ENCODE results near the gene TLL2. TPM values are rescaled to one million over a fixed set of nuclear protein-coding genes. Genes with fewer than 3 reads are reported as not detected.

The TLL2 gene
- total RNA-seq, 1 donor from 2014 or later, result not detected

GRCh38 chr10:96468845-96469244, 44.9 kb downstream of the TLL2 start:
- no peak for ATAC-seq
- no peak for DNase-seq (ENCODE audit: low spot score)

GRCh38 chr10:96465599-96465998, 48.1 kb downstream of the TLL2 start:
- DNase-seq (ENCODE audit: low spot score) (no peak), ATAC-seq (no peak)

- no peak for DNase-seq (ENCODE audit: low spot score)
- ATAC-seq, result no peak
These were observed 50.2 kb downstream of the TLL2 start for GRCh38 chr10:96463562-96463961.

- no peak for ATAC-seq
- DNase-seq (ENCODE audit: low spot score), result no peak
These were observed 51.0 kb downstream of the TLL2 start for GRCh38 chr10:96462606-96463151.

- DNase-seq (ENCODE audit: low spot score), result no peak
- ATAC-seq, result no peak
These were observed 53.4 kb downstream of the TLL2 start for GRCh38 chr10:96460316-96460715.

- no peak for ATAC-seq
- DNase-seq (ENCODE audit: low spot score), result no peak
These were observed 56.4 kb downstream of the TLL2 start for GRCh38 chr10:96457341-96457740.

- DNase-seq (ENCODE audit: low spot score) (no peak), ATAC-seq (no peak)
These were observed 57.4 kb downstream of the TLL2 start for GRCh38 chr10:96456296-96456840.

GRCh38 chr10:96453856-96454583, 59.7 kb downstream of the TLL2 start:
- no peak for DNase-seq (ENCODE audit: low spot score)

GRCh38 chr10:96452494-96453153, 61.1 kb downstream of the TLL2 start:
- DNase-seq (ENCODE audit: low spot score), result no peak

More at GRCh38 chr10:96453856-96454583, 59.7 kb downstream of the TLL2 start:
- no peak for ATAC-seq

GRCh38 chr10:96450529-96451207, 63.1 kb downstream of the TLL2 start:
- DNase-seq (ENCODE audit: low spot score) (no peak), ATAC-seq (no peak)

More at GRCh38 chr10:96452494-96453153, 61.1 kb downstream of the TLL2 start:
- no peak for ATAC-seq

GRCh38 chr10:96448558-96448957, 65.2 kb downstream of the TLL2 start:
- DNase-seq (ENCODE audit: low spot score) (no peak), ATAC-seq (no peak)

GRCh38 chr10:96448021-96448457, 65.7 kb downstream of the TLL2 start:
- no peak for DNase-seq (ENCODE audit: low spot score)

GRCh38 chr10:96446966-96447596, 66.6 kb downstream of the TLL2 start:
- DNase-seq (ENCODE audit: low spot score) (no peak), ATAC-seq (no peak)

More at GRCh38 chr10:96448021-96448457, 65.7 kb downstream of the TLL2 start:
- ATAC-seq, result no peak

GRCh38 chr10:96441987-96442643, 71.6 kb downstream of the TLL2 start:
- DNase-seq (ENCODE audit: low spot score) (no peak), ATAC-seq (no peak)

- DNase-seq (ENCODE audit: low spot score) (no peak), ATAC-seq (no peak)
These were observed 72.3 kb downstream of the TLL2 start for GRCh38 chr10:96441322-96441885.

GRCh38 chr10:96440361-96441292, 73.1 kb downstream of the TLL2 start:
- DNase-seq (ENCODE audit: low spot score) (no peak), ATAC-seq (no peak)

- ATAC-seq (no peak), DNase-seq (ENCODE audit: low spot score) (no peak)
These were observed 74.0 kb downstream of the TLL2 start for GRCh38 chr10:96439725-96440124.

GRCh38 chr10:96436035-96436434, 77.7 kb downstream of the TLL2 start:
- no peak for ATAC-seq
- DNase-seq (ENCODE audit: low spot score), result no peak

All from left lobe of liver (tissue), 2 donors.